Measurements from ENCODE around the gene MAFG. TPM values are rescaled to one million over a fixed set of nuclear protein-coding genes. Genes with fewer than 3 reads are reported as not detected.

The MAFG gene
- total RNA-seq, 2 experiments from 2014 or later, result 22.7 to 33.6 TPM

GRCh38 chr17:81913394-81914102 is 14.0 kb downstream of the MAFG start:
- BruUV-seq (replicated peaks), result no TSS peak
- Histone ChIP-seq H3K4me3 (ENCODE audit: low read depth, low read length, poor library complexity, severe bottlenecking) (no peak overlapping the region), H3K79me2 (ENCODE audit: insufficient read depth, low read depth, low read length) (peaks cover 18% of the 10 kb centered on the region), H4K20me1 (ENCODE audit: insufficient read depth, low read length) (peaks cover 8% of the 10 kb centered on the region), H2AFZ (ENCODE audit: low read length) (no peak overlapping the region), H3K9me2 (ENCODE audit: insufficient read depth, low read length) (no peaks in the 10 kb centered on the region), H3K4me2 (ENCODE audit: low read length) (no peak overlapping the region), H3K36me3 (ENCODE audit: insufficient read depth, low read length) (peaks cover 55% of the 10 kb centered on the region), H3K4me1 (ENCODE audit: insufficient read depth, low read length, poor library complexity, severe bottlenecking) (peaks cover 28% of the 10 kb centered on the region), H3K9me3 (ENCODE audit: low read length) (no peaks in the 10 kb centered on the region), H3K27ac (ENCODE audit: low read depth, low read length, poor library complexity, severe bottlenecking) (no peak overlapping the region)
- intact Hi-C loops (cut with micrococcal nuclease; ENCODE audit: unreplicated experiment), result no loop called here
- TF ChIP-seq CTCF (conservative IDR thresholded peaks at IDR 0.05; ENCODE audit: low read length) (no peak), EZH2phosphoT487 (IDR thresholded peaks at IDR 0.05; ENCODE audit: borderline replicate concordance, low read depth, low read length) (no peak)
- DNase-seq (ENCODE audit: low spot score), result no peak
- CTCF ChIA-PET (ENCODE audit: unreplicated experiment), result no interaction called here
- POLR2A ChIA-PET, result interaction anchor here (0.6 to 0.9 kb wide), 2 partner anchors 43 to 198 kb away, joined by 4 to 6 read pairs; partner anchors contain the start of gene ARHGDIA

GRCh38 chr17:81912441-81913309 is 14.9 kb downstream of the MAFG start:
- Histone ChIP-seq H2AFZ (ENCODE audit: low read length) (no peak overlapping the region), H3K36me3 (ENCODE audit: insufficient read depth, low read length) (peaks cover 63% of the 10 kb centered on the region), H3K79me2 (ENCODE audit: insufficient read depth, low read depth, low read length) (peaks cover 17% of the 10 kb centered on the region), H3K9me3 (ENCODE audit: low read length) (no peaks in the 10 kb centered on the region), H3K9me2 (ENCODE audit: insufficient read depth, low read length) (no peaks in the 10 kb centered on the region), H3K4me3 (ENCODE audit: low read depth, low read length, poor library complexity, severe bottlenecking) (no peak overlapping the region), H3K27ac (ENCODE audit: low read depth, low read length, poor library complexity, severe bottlenecking) (no peak overlapping the region), H3K4me1 (ENCODE audit: insufficient read depth, low read length, poor library complexity, severe bottlenecking) (peaks cover 23% of the 10 kb centered on the region), H3K4me2 (ENCODE audit: low read length) (no peak overlapping the region), H4K20me1 (ENCODE audit: insufficient read depth, low read length) (peaks cover 8% of the 10 kb centered on the region)
- POLR2A ChIA-PET, result interaction anchor here (0.9 kb wide), 1 partner anchor 42 kb away, joined by 4 read pairs; the partner anchor contains the start of gene ARHGDIA
- no peak for DNase-seq (ENCODE audit: low spot score)
- TF ChIP-seq CTCF (conservative IDR thresholded peaks at IDR 0.05; ENCODE audit: low read length) (no peak), EZH2phosphoT487 (IDR thresholded peaks at IDR 0.05; ENCODE audit: borderline replicate concordance, low read depth, low read length) (no peak)
- CTCF ChIA-PET (ENCODE audit: unreplicated experiment), result no interaction called here
- BruUV-seq (replicated peaks), result no TSS peak
- intact Hi-C loops (cut with micrococcal nuclease; ENCODE audit: unreplicated experiment), result no loop called here

Measured in OCI-LY7 (cell line).